Pancreas (tissue), 10 donors: Measurements from ENCODE around the gene SYT9. TPM values are rescaled to one million over a fixed set of nuclear protein-coding genes. Genes with fewer than 3 reads are reported as not detected.
A peak's percentile ranks its signal among the peaks of the same experiment; 100 is the strongest.

Experiments
- ATAC-seq, 4 donors: fragments of 200-7000 bp; cut with Tn5 transposase; one replicate each; pipeline versions ENCODE4 v1.8.0 to v1.9.1; 2020; ENCODE audit warnings: mild to moderate bottlenecking in 4 of 4, moderate library complexity in 4 of 4
- DNase-seq, 6 donors: peaks; one replicate each; pipeline ENCODE4 v3.0.0-alpha.2; 2020
- FAIRE-seq: peaks from 2 replicates; lab custom pipeline; 2012; peaks lifted over from hg19 to GRCh38; lab: Jason Lieb, UNC
- H3K27ac ChIP-seq, 4 donors: fragments of 200-600 bp; sonication (generic); 1 replicate in 3 of 4; 2 replicates in 1 of 4; pipeline versions ENCODE4 v1.5.0 to v1.8.0; 2020
- H3K27me3 ChIP-seq, 4 donors: fragments of 200-600 bp; one replicate each; pipeline ENCODE4 v1.8.0; 2021
- H3K36me3 ChIP-seq, 3 donors: fragments of 200-600 bp; sonication (generic) in 1 of 3; one replicate each; pipeline versions ENCODE4 v1.5.0 to v1.8.0; 2020 to 2021
- H3K4me1 ChIP-seq, 3 donors: fragments of 200-600 bp; one replicate each; pipeline ENCODE4 v1.8.0; 2021
- H3K4me3 ChIP-seq, 4 donors: fragments of 200-600 bp; sonication (generic) in 2 of 4; one replicate each; pipeline versions ENCODE4 v1.5.0 to v1.8.0; 2020 to 2021
- H3K9me3 ChIP-seq, 4 donors: fragments of 200-600 bp; one replicate each; pipeline ENCODE4 v1.8.0; 2021
- WGBS, 2 donors: extraction: QIAGEN DNeasy Blood & Tissue Kit; methylation state at CpG; one replicate each; pipeline ENCODE4 v1.1.7; 2013; 5-methylcytosine and 5-hydroxymethylcytosine counted together
- intact Hi-C, 3 donors: fragments of 100-400 bp; cut with DNase I; formaldehyde crosslinking; loops; one replicate each; pipeline versions ENCODE4 v1.11.1 to v1.14.2; 2022
- polyA plus RNA-seq, 2 donors: library from polyadenylated mRNA; stranded (reverse); fragments of 200-250 nt; gene quantifications; one replicate each; pipeline ENCODE4 v1.2.3, GENCODE V29; 2013
- total RNA-seq, 6 donors: library from RNA; stranded (reverse); fragmentation: NEBNext Ultra II Directional in 4 of 6; extraction: Animal tissue kit (Norgen Biotek cat#: 25700) in 4 of 6; gene quantifications; one replicate each; pipeline versions ENCODE4 v1.2.1 to v1.2.4, GENCODE V29; 2021 to 2023
- TF ChIP-seq, protein P1 (sequence below), 4 donors: fragments of 200-600 bp; sonication (generic) in 3 of 4; IDR thresholded peaks; one replicate each; pipeline versions ENCODE4 v1.5.0 to v1.8.0; 2021; ENCODE audit warnings: antibody characterized with exemption in 4 of 4
- donor health status: healthy with polysubstance abuse.
- donor health status: DM: no; HTN: no; CAD: no; lungs with moderate emphysema.
- donor health status: DM: no; HTN: no; CAD: no.
- donor health status: control.
- donor health status: control.
- donor health status: Bipolar disorder and iron deficiency.
- donor health status: DM: yes; HTN: yes; CAD: no.
- donor health status: DM: no; HTN: no; CAD: no.
- donor health status: DM: no; HTN: no; CAD: no.
- donor health status: DM: yes; HTN: yes; CAD: no.

Gene SYT9
- total and polyA plus RNA-seq, 8 donors, result 0.38 to 2.0 (median 1.0) TPM

DNA sequence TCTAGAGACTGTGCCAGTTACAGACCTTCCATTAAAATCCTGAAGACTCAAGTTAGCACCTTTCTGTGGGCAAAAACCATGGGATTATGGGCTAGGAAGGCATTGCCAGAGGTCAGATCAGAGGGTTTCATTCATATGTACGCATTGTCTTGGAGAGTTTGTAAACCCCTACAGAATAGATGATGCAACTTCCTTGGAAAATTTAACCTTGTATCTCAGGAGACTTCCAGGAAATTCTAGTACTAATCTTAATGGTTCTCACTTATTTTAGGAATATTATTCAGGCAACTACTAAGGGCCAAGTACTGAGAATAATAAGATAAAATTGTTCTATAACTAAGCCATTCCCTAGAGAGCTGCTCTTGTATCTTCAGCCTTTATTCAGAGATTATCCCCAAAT is 240.5 kb downstream of the SYT9 start:
- intact Hi-C loops, result no loop called here
- Histone ChIP-seq H3K27me3 (no peaks in the 10 kb centered on the region), H3K36me3 (no peaks in the 10 kb centered on the region), H3K4me3 (no peak overlapping the region), H3K4me1 (no peaks in the 10 kb centered on the region), H3K27ac (no peak overlapping the region), H3K9me3 (no peaks in the 10 kb centered on the region)
- no peak for ATAC-seq
- TF ChIP-seq, protein P1, sequence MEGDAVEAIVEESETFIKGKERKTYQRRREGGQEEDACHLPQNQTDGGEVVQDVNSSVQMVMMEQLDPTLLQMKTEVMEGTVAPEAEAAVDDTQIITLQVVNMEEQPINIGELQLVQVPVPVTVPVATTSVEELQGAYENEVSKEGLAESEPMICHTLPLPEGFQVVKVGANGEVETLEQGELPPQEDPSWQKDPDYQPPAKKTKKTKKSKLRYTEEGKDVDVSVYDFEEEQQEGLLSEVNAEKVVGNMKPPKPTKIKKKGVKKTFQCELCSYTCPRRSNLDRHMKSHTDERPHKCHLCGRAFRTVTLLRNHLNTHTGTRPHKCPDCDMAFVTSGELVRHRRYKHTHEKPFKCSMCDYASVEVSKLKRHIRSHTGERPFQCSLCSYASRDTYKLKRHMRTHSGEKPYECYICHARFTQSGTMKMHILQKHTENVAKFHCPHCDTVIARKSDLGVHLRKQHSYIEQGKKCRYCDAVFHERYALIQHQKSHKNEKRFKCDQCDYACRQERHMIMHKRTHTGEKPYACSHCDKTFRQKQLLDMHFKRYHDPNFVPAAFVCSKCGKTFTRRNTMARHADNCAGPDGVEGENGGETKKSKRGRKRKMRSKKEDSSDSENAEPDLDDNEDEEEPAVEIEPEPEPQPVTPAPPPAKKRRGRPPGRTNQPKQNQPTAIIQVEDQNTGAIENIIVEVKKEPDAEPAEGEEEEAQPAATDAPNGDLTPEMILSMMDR (IDR thresholded peaks at IDR 0.05), result no peak
- no peak for FAIRE-seq
- WGBS, 2 donors, result 77 to 78% methylated on average over 1 of the region's 1 CpG
- no peak for DNase-seq

GRCh38 chr11:7493670-7494069 is 242.0 kb downstream of the SYT9 start:
- ATAC-seq, result no peak
- Histone ChIP-seq H3K36me3 (no peaks in the 10 kb centered on the region), H3K27me3 (no peaks in the 10 kb centered on the region), H3K4me1 (no peaks in the 10 kb centered on the region), H3K27ac (no peak overlapping the region), H3K9me3 (no peaks in the 10 kb centered on the region), H3K4me3 (no peak overlapping the region)
- no peak for FAIRE-seq
- TF ChIP-seq, protein P1 (IDR thresholded peaks at IDR 0.05), result no peak
- WGBS, 2 donors, result 88 to 91% methylated on average over 2 of the region's 2 CpGs
- intact Hi-C loops, result no loop called here
- DNase-seq, result no peak

- TF ChIP-seq, protein P1 (IDR thresholded peaks at IDR 0.05), result no peak
- no peak overlapping the region for H3K27ac ChIP-seq
- ATAC-seq (no peak), FAIRE-seq (no peak), DNase-seq (no peak)
- 76 to 77% methylated on average over 5 of the region's 5 CpGs for WGBS, 2 donors
- intact Hi-C loops, result no loop called here
- no peaks in the 10 kb centered on the region for H3K36me3 ChIP-seq
- no peaks in the 10 kb centered on the region for H3K9me3 ChIP-seq
- H3K4me1 ChIP-seq, result no peaks in the 10 kb centered on the region
- no peak overlapping the region for H3K4me3 ChIP-seq
- H3K27me3 ChIP-seq, result no peaks in the 10 kb centered on the region
Measured at GRCh38 chr11:7494086-7494745, 242.5 kb downstream of the SYT9 start.

GRCh38 chr11:7495882-7496551 is 244.3 kb downstream of the SYT9 start:
- TF ChIP-seq, protein P1 (IDR thresholded peaks at IDR 0.05), result no peak
- DNase-seq (no peak), FAIRE-seq (no peak), ATAC-seq (peak in 2 of 4 donors; percentile 37 to 64)
- 76 to 79% methylated on average over 4 of the region's 4 CpGs for WGBS, 2 donors
- intact Hi-C loops, result no loop called here
- H3K27ac ChIP-seq, result no peak overlapping the region
- H3K4me3 ChIP-seq, result no peak overlapping the region
- no peaks in the 10 kb centered on the region for H3K36me3 ChIP-seq
- H3K4me1 ChIP-seq, result no peaks in the 10 kb centered on the region
- H3K27me3 ChIP-seq, result no peaks in the 10 kb centered on the region
- H3K9me3 ChIP-seq, result no peaks in the 10 kb centered on the region

DNA sequence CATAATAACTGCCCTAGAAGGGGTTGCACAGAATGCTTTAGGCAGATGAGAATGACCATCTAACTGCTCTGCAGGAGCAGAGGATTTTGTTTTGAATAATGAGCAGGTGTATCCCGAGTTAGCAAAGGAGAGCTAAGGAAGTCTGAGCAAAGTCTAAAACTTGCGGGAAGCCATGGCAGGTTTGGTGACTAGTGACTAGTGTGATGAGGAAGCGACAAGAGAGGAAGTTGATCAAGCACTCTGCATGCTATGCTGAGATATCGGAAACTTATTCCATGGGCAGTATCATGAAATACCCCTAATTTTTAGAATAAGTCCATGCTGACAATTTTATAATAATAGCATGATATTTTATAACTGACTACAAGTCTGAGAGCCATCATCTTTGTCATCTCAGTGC is 246.5 kb downstream of the SYT9 start:
- peak in 1 of 4 donors; percentile 36 for ATAC-seq
- Histone ChIP-seq H3K9me3 (no peaks in the 10 kb centered on the region), H3K4me3 (no peak overlapping the region), H3K27me3 (no peaks in the 10 kb centered on the region), H3K4me1 (no peaks in the 10 kb centered on the region), H3K36me3 (no peaks in the 10 kb centered on the region), H3K27ac (no peak overlapping the region)
- intact Hi-C loops, result no loop called here
- DNase-seq, result no peak
- 80 to 89% methylated on average over 4 of the region's 4 CpGs for WGBS, 2 donors
- no peak for FAIRE-seq
- TF ChIP-seq, protein P1 (IDR thresholded peaks at IDR 0.05), result no peak
